Left ventricle myocardium superior (tissue), 1 donor: ENCODE data around the gene NAIF1. TPM values are rescaled to one million over a fixed set of nuclear protein-coding genes. Genes with fewer than 3 reads are reported as not detected.
"Not testable (repeated sequence)": the region's sequence is repeated elsewhere in the genome, so short reads cannot be mapped to it uniquely, and the experiment has no call there.

Experiments used
- ATAC-seq: fragments of 200-7000 bp; cut with Tn5 transposase; one replicate; pipeline ENCODE4 v1.9.1; 2020; ENCODE audit warnings: mild to moderate bottlenecking, moderate library complexity
- DNase-seq: peaks from one replicate; pipeline ENCODE4 v3.0.0-alpha.2; 2020
- intact Hi-C: fragments of 100-400 bp; cut with micrococcal nuclease; formaldehyde crosslinking; loops from one replicate; pipeline ENCODE4 v1.11.0; 2022
- long read RNA-seq: library from polyadenylated mRNA; unstranded; transcript quantifications from one replicate; pipeline ENCODE4 v2.0.0, GENCODE V29; 2021
- total RNA-seq: library from RNA; stranded (reverse); fragmentation: NEBNext Ultra II Directional; extraction: Animal tissue kit (Norgen Biotek cat#: 25700); gene quantifications from one replicate; pipeline ENCODE4 v1.2.1, GENCODE V29; 2021
- donor health status: DM: no; HTN: yes; CAD: no; lungs with severe emphysema.

NAIF1 gene
- total RNA-seq = 4.7 TPM
- long read RNA-seq, partial matches to known transcripts = 0 of 5 reads
- long read RNA-seq, other reads (novel, unspliced or antisense) = 2 of 5 reads

- intact Hi-C loops = no loop called here
- DNase-seq (peak; percentile 96), ATAC-seq (peak; percentile 85)
Measured at GRCh38 chr9:128066713-128067644, at the start of gene NAIF1. Gene NAIF1 (minus strand): TSS chr9:128067320. CDS start chr9:128067101, 219 bp downstream.

- no peak for ATAC-seq
- intact Hi-C loops = no loop called here
Measured at GRCh38 chr9:128116104-128117083, 49.3 kb upstream of the NAIF1 start.

GRCh38 chr9:128115187-128116103 lies 48.3 kb upstream of the NAIF1 start:
- peak; percentile 20 for DNase-seq
- intact Hi-C loops = no loop called here
- ATAC-seq = no peak

More at GRCh38 chr9:128116104-128117083, 49.3 kb upstream of the NAIF1 start:
- peak; percentile 26 for DNase-seq

- intact Hi-C loops = no loop called here
- DNase-seq = peak; percentile 24
- no peak for ATAC-seq
Measured at GRCh38 chr9:128114326-128115186, 47.4 kb upstream of the NAIF1 start.

- intact Hi-C loops = no loop called here
- DNase-seq (peak; percentile 26), ATAC-seq (no peak)
Measured at GRCh38 chr9:128113526-128114325, 46.6 kb upstream of the NAIF1 start.

- DNase-seq, intact Hi-C loops, ATAC-seq: not testable (repeated sequence)
Measured at GRCh38 chr9:128111726-128112125, 44.6 kb upstream of the NAIF1 start.

GRCh38 chr9:128109050-128109709 lies 42.1 kb upstream of the NAIF1 start:
- ATAC-seq (peak; percentile 53), DNase-seq (no peak)

GRCh38 chr9:128108269-128109049 lies 41.3 kb upstream of the NAIF1 start:
- ATAC-seq (no peak), DNase-seq (no peak)
- intact Hi-C loops = no loop called here

More at GRCh38 chr9:128109050-128109709, 42.1 kb upstream of the NAIF1 start:
- intact Hi-C loops = no loop called here

GRCh38 chr9:128107468-128108268 lies 40.5 kb upstream of the NAIF1 start:
- intact Hi-C loops = no loop called here
- ATAC-seq (no peak), DNase-seq (peak; percentile 24)

GRCh38 chr9:128106940-128107467 lies 39.9 kb upstream of the NAIF1 start:
- ATAC-seq (no peak), DNase-seq (peak; percentile 24)
- intact Hi-C loops = no loop called here

- intact Hi-C loops = no loop called here
- no peak for ATAC-seq
- DNase-seq = no peak
Measured at GRCh38 chr9:128106181-128106939, 39.2 kb upstream of the NAIF1 start.

- DNase-seq (no peak), ATAC-seq (no peak)
- intact Hi-C loops = no loop called here
Measured at GRCh38 chr9:128105538-128106175, 38.5 kb upstream of the NAIF1 start.

GRCh38 chr9:128104171-128104618 lies 37.1 kb upstream of the NAIF1 start:
- no peak for ATAC-seq
- intact Hi-C loops = no loop called here

More at GRCh38 chr9:128104171-128104618, 37.1 kb upstream of the NAIF1 start:
- DNase-seq = no peak
